Measurements from ENCODE around the gene MYMX. TPM values are rescaled to one million over a fixed set of nuclear protein-coding genes. Genes with fewer than 3 reads are reported as not detected.

Gene MYMX
- total RNA-seq, 2 donors from 2014 or later: not detected

DNA sequence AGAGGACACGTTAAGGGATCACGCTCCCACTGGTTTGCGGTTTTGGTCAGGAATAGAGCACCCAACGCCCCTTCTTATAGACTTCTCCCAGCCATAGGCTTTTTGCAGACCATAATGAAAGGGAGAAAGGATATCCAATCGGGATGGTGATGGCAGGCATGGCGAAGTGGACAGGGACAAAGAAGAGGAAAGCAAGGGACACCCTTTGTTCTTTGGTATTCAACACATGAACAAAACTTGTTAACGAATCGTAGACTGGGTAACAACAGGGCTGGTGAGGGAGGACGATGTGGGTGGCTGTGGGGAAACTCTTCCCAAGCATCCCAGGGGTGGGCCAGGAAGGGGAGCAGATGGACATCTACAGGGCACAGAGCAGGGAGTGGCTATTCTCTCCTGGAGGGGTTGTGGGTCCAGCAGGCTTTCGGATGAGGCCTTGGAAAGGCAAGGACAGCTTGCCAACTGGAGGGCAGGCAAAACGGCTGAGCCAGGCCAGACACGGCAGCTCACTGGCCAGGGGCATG is 28.7 kb downstream of the MYMX start:
- Histone ChIP-seq H3K4me3 (peak overlapping the region; percentile 91), H3K27me3 (no peaks in the 10 kb centered on the region), H3K27ac (peak overlapping the region; percentile 97), H3K9me3 (no peaks in the 10 kb centered on the region), H3K4me1 (peaks cover 4% of the 10 kb centered on the region), H3K9ac (ENCODE audit: low read depth in 2 of 2, low read length in 2 of 2) (peak overlapping the region; percentile 91 to 100), H3K36me3 (peaks cover 7% of the 10 kb centered on the region)
- intact Hi-C loops (cut with DNase I): no loop called here
- TF ChIP-seq, protein P1, sequence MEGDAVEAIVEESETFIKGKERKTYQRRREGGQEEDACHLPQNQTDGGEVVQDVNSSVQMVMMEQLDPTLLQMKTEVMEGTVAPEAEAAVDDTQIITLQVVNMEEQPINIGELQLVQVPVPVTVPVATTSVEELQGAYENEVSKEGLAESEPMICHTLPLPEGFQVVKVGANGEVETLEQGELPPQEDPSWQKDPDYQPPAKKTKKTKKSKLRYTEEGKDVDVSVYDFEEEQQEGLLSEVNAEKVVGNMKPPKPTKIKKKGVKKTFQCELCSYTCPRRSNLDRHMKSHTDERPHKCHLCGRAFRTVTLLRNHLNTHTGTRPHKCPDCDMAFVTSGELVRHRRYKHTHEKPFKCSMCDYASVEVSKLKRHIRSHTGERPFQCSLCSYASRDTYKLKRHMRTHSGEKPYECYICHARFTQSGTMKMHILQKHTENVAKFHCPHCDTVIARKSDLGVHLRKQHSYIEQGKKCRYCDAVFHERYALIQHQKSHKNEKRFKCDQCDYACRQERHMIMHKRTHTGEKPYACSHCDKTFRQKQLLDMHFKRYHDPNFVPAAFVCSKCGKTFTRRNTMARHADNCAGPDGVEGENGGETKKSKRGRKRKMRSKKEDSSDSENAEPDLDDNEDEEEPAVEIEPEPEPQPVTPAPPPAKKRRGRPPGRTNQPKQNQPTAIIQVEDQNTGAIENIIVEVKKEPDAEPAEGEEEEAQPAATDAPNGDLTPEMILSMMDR (IDR thresholded peaks at IDR 0.05): no peak
- no peak for DNase-seq

DNA sequence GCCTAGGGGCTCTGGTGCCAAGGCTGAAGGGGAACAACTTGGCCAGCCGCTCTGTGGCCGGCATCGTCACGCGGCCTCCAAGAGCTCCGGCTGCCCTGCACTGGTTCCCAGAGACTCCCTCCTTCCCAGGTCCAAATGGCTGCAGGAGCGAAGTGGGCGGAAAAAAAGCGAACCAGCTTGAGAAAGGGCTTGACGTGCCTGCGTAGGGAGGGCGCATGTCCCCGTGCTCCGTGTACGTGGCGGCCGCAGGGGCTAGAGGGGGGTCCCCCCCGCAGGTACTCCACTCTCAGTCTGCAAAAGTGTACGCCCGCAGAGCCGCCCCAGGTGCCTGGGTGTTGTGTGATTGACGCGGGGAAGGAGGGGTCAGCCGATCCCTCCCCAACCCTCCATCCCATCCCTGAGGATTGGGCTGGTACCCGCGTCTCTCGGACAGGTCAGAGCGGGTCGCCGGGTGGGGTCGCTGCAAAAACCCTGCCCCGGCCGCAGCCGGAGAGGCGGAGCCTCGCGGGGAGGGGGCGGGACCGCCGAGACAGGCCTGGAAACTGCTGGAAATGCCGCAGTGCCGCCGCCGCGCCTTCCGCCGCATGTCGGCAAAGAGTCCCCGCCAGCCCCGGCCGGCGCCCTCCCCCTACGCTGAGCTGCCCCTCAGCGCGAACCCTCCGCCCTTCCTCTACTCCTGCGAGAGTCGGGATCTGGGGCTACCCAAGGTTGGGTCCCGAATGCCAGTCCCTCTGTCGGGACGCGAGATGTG is 29.4 kb downstream of the MYMX start:
- TF ChIP-seq, protein P1 (IDR thresholded peaks at IDR 0.05): no peak
- peaks cover 4% of the 10 kb centered on the region for H3K4me1 ChIP-seq
- intact Hi-C loops (cut with DNase I): no loop called here
- H3K36me3 ChIP-seq: peaks cover 14% of the 10 kb centered on the region
- H3K27ac ChIP-seq: peak overlapping the region; percentile 97
- no peaks in the 10 kb centered on the region for H3K9me3 ChIP-seq
- peak overlapping the region; percentile 91 to 100 for H3K9ac ChIP-seq (ENCODE audit: low read depth in 2 of 2, low read length in 2 of 2)
- DNase-seq: peak; percentile 92
- no peaks in the 10 kb centered on the region for H3K27me3 ChIP-seq
- H3K4me3 ChIP-seq: peak overlapping the region; percentile 91

DNA sequence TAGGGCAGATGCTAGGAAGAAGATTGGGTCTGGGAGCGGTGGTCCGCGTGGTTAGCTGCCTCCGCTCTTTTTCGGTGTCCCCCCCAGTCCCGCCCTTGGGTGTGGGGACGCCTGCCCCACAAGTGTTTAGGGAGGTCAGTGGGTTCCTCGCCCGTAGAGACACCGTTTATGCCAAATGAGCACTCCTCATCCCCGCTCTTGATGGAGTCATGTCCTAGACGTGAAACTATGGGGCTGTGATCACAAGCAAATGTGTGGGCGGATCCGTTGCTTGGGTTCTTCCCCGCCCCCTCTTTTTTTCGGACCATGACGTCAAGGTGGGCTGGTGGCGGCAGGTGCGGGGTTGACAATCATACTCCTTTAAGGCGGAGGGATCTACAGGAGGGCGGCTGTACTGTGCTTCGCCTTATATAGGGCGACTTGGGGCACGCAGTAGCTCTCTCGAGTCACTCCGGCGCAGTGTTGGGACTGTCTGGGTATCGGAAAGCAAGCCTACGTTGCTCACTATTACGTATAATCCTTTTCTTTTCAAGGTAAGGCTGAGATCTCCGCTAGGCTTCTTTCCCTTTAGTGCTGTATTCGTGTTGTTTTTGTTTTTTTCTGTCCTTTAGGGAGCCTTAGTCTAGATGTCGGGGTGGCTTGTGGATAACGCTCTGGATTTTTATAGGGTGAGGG is 30.1 kb downstream of the MYMX start, which contains the start of gene HSP90AB1:
HSP90AB1 (plus strand) TSS at position 439 of the 675 bp plus-strand sequence. CDS start 1,529 bp downstream, outside the sequence.
- Histone ChIP-seq H3K27ac (peak within 1 kb of the TSS; percentile 97), H3K27me3 (no peaks in the 10 kb centered on the region), H3K4me3 (peak within 1 kb of the TSS; percentile 91), H3K4me1 (peaks cover 4% of the 10 kb centered on the region), H3K9me3 (no peaks in the 10 kb centered on the region), H3K36me3 (peaks cover 19% of the 10 kb centered on the region), H3K9ac (ENCODE audit: low read depth in 2 of 2, low read length in 2 of 2) (peak within 1 kb of the TSS; percentile 91 to 100)
- TF ChIP-seq, protein P1 (IDR thresholded peaks at IDR 0.05): no peak
- peak; percentile 98 for DNase-seq
- intact Hi-C loops (cut with DNase I): no loop called here

DNA sequence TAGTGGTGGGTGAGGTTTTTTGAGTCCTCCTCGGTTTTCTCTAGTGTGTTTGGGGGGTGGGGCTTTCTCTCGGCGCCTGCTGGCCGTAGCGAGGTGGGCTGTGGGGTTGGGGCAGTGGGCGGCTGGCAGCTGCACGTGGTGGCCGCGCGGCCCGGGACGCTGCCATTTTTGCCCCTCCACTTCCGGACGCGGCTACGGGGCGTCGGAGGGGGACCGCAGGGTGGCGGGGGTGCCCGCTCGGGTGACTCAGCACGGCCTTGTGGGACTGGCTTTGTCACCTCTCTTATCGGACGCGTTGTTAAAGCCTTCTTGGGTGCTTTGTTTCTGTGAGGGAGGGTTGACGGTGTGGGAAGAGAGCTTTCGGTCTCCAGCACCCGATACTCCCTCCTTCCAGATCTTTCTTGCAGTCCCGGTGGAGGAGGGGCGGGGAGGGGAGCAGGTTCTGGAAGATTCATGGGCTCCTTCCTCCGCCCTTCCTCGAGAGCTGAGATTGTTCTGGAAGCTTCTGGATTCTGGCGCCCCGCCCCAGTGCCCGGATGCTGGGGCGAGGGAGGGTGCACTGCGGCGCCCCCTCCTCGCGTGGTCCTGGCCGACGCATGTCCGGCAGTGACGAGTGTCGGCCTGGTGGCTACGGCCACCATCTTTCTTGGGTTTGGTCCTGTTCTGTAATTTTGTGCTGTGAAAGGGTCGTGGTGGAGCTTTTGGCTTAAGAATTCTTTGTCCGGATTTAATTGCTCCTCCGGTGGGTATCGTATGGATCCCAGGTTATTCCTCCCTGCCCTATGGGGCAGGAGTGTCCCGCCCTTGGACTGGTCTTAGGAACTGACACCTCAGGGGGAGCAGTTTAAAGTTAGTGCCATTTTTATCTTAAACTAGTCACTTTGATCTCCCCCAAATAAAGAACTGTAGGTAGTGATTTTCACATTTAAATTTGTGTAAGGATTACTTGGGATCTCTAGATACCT is 30.9 kb downstream of the MYMX start:
- Histone ChIP-seq H3K9ac (ENCODE audit: low read depth in 2 of 2, low read length in 2 of 2) (peak overlapping the region; percentile 71 to 100), H3K4me1 (peaks cover 4% of the 10 kb centered on the region), H3K27ac (peak overlapping the region; percentile 97), H3K9me3 (no peaks in the 10 kb centered on the region), H3K36me3 (peaks cover 22% of the 10 kb centered on the region), H3K4me3 (peak overlapping the region; percentile 91), H3K27me3 (no peaks in the 10 kb centered on the region)
- TF ChIP-seq, protein P1 (IDR thresholded peaks at IDR 0.05): no peak
- peak; percentile 88 for DNase-seq
- intact Hi-C loops (cut with DNase I): no loop called here

DNA sequence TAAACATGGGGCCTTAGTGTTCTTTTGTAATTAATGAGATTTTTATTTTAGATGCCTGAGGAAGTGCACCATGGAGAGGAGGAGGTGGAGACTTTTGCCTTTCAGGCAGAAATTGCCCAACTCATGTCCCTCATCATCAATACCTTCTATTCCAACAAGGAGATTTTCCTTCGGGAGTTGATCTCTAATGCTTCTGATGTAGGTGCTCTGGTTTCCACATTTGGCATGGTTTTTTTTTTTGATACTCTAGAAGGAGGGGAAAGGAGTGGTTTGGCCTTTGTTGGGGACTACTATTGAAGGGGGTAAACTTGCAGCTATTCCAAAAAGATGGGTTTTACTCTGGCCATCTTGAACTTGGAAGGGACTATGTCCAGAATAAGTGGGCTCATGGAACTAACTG is 31.9 kb downstream of the MYMX start:
- intact Hi-C loops (cut with DNase I): no loop called here
- Histone ChIP-seq H3K4me3 (peak overlapping the region; percentile 91), H3K27me3 (no peaks in the 10 kb centered on the region), H3K9me3 (no peaks in the 10 kb centered on the region), H3K4me1 (peaks cover 4% of the 10 kb centered on the region), H3K36me3 (peaks cover 22% of the 10 kb centered on the region), H3K27ac (peak overlapping the region; percentile 97), H3K9ac (ENCODE audit: low read depth in 2 of 2, low read length in 2 of 2) (peak overlapping the region in 1 of 2 donors; percentile 100)
- TF ChIP-seq, protein P1 (IDR thresholded peaks at IDR 0.05): no peak
- no peak for DNase-seq

All from colonic mucosa (tissue), 4 donors.